IPS-NIHi7 (cell line): ENCODE data around the gene DEFB129.
"Not testable (repeated sequence)": the region's sequence is repeated elsewhere in the genome, so short reads cannot be mapped to it uniquely, and the experiment has no call there.

ENCODE experiments used
- DNase-seq: peaks from one replicate; pipeline ENCODE4 v3.0.0; 2012; ENCODE audit warnings: mixed read lengths; ENCODE audit errors: extremely low spot score

The DEFB129 gene

DNA sequence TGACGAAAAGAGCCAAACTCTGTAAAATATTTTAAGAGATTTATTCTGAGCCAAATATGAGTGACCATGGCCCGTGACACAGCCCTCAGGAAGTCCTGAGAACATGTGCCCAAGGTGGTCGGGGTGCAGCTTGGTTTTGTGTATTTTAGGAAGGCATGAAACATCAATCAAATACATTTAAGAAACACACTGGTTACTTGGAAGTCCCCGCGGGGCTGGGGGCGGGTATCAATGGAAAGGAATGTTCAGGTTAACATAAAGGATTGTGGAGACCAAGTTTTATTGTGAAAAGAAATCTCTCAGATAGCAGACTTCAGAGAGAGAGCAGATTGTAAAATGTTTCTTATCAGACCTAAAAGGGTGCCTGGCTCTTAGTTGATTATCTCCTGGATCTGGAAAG lies 26.4 kb downstream of the DEFB129 start:
- not testable (repeated sequence) for DNase-seq

DNA sequence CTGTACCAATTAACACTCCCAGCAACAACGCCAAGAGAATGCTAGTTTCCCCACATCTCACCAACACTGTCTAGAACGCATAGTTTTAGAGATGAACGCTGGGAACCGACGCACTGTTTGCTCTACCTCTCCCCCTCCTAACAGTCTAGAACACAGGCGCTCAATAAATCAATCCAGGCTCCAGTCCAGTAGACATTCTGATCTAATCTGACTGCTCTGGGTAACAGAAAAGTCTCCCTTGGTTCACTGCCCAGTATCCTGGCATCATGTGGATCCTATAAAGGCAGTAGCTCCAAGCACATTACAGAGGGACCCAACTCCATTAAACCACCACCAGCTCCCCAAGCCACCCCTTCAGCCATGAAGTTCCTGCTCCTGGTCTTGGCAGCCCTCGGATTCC lies 30.4 kb downstream of the DEFB129 start, which contains the start of gene DEFB132:
Gene DEFB132, plus strand, starts transcription at position 306 of the 400 bp plus-strand sequence. Its CDS starts 55 bp downstream, at position 361.
- DNase-seq, result no peak

DNA sequence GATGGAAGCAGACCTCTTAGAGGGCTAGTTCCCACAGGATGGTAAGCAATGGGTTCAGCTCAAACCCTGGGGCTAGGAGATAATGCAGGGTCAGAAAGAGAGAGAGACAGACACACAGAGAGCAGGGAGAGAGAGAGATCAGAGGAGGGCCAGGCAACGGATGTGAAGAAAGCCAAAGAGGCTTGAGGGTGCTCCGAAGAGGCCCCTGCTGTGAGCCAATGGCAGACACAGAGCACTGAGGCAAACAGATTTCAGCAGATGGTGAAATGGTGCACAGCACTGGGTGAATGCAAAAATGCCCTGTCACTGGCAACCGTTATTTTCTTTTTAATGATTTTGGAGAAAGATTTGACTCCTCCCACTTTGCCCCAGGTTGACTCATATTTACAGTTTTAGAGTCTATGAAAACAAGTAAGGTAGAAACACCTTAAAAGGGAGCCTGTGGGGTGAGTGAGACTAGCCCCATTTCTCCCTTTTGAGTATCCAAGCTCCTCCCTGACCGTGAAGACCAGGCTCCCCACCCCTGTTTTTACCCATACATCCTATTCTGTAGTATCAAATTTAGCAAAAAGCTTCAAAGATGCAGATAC lies 31.3 kb downstream of the DEFB129 start:
- no peak for DNase-seq

DNA sequence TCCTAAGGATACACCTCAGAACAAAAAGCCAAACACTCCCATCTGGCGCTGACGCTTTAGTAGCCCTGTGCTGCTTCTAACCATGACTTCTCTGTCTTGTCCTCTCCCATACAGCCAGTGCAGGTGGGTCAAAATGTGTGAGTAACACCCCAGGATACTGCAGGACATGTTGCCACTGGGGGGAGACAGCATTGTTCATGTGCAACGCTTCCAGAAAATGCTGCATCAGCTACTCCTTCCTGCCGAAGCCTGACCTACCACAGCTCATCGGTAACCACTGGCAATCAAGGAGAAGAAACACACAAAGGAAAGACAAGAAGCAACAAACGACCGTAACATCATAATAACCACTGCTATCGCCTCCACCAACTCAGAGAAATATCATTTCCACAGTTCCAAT lies 31.9 kb downstream of the DEFB129 start:
- peak; percentile 29 for DNase-seq

DNA sequence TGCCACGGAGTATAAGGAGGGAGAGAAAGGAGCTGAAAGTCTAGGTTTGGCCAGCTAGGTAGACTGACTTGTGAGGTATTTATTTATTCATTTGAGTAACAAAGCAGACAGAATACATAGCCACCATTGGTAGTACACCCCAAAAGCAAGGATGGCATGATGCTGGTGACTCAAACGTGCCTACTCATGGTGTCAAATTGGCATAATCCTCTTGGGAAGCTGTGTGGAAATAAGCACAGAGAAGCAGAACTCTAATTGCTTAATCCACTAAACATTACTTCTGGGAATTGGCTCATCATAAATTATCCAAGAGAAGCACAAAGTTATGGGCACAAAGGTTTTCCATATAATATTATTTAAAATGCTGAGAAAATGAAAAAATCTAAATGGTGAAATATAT lies 32.9 kb downstream of the DEFB129 start:
- DNase-seq, result no peak

- no peak for DNase-seq
Observed at GRCh38 chr20:263701-264100, 36.6 kb downstream of the DEFB129 start.

GRCh38 chr20:266596-267562 lies 39.8 kb downstream of the DEFB129 start:
- DNase-seq, result peak; percentile 96

DNA sequence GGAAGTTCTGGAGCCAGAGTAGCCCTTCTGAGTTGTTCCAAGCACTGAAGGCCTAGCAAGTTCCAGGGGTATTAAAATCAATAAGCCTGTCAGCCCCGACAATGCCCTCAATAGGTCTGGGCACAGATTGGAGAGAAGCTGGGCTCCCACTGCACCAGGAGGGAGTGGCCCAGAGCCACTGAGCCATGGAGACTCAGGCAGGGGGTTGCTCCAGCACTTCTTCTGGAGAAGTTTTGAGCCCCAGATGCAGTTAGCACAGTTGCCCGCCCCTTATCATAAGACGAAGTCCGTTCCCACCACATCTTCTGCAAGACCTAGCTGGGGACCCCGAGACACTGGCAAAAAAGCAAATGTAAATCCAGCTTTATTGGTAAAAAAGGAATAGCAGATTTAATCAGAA lies 43.5 kb downstream of the DEFB129 start:
- DNase-seq, result no peak

- no peak for DNase-seq
Observed at GRCh38 chr20:271069-271468, 44.0 kb downstream of the DEFB129 start.

GRCh38 chr20:271528-271927 lies 44.5 kb downstream of the DEFB129 start:
- DNase-seq, result no peak

DNA sequence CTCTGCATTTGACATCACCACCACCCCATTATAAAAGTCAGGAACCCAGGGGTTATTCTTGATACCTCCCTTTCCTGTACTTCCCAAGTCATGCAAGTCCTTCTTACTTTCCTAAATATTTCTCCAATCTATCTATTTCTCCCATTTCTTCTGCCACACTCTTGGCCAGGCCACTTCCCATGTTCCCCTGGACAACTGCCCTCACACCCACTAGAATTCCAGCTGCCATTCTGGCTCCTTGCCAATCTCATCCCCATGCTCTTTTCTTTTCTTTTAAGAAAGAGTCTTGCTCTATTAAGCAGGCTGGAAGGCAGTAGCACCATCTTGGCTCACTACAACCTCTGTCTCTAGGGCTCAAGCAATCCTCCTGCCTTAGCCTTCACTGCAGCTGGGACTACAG lies 45.7 kb downstream of the DEFB129 start:
- no peak for DNase-seq

DNA sequence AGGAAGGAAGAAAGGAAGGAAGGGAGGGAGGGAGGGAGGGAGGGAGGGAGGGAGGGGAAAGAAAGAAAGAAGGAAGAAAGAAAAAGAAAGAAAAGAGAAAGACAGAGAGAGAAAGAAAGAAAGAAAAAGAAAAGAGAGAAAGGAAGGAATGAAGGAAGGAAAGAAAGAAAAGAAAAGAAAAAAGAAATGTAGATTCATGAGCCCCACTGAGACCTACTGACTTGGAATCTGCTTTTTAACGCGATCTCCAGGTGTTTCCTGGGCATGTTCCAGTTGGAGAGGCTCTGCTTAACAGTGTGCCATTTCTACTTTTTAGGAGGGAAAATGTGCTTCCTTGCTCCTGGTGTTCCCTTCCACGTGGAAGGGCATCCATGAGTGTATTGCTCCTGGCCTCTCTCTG lies 46.8 kb downstream of the DEFB129 start:
- DNase-seq, result no peak

DNA sequence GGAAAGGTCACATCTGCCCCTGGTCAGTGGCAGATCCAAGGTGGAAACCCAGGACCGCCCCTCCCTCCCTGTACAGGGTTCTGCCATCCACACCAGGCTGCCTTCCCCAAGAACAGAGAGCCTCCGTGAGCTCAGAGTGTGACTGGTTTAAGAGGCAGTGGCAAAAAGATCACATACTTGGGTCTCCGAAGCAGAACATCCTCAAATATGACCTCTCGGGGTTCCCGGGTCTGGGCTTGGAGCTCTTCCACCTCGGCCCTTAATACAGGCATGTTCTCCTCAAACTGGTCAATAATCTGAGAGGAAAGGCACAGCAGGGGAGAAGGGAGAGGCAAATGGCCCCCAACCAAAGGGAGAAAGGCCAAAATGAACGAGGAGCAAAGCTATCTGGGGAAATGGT lies 48.7 kb downstream of the DEFB129 start:
- DNase-seq, result no peak

GRCh38 chr20:276620-277495 lies 49.8 kb downstream of the DEFB129 start:
- no peak for DNase-seq

GRCh38 chr20:277496-277781 lies 50.4 kb downstream of the DEFB129 start:
- no peak for DNase-seq

DNA sequence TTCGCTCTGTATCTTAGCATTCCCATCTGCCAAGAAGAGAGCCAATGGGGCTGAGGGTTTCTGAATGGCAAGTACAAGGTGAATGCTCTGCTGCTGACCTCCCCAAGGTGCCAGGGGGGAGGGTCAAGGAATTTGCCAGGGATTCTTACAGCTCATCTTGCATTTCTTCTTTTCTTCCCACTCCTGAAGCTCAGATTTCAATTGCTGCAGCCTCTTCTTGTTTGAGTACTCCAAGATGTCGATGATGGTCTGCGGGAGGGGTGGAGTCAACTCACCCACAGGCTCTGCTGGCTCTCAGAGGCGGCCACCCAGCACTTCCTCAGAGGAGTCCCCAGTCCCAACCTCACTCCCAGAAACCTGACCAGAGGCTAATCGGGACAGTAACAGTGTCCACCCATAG lies 51.1 kb downstream of the DEFB129 start:
- DNase-seq, result no peak

DNA sequence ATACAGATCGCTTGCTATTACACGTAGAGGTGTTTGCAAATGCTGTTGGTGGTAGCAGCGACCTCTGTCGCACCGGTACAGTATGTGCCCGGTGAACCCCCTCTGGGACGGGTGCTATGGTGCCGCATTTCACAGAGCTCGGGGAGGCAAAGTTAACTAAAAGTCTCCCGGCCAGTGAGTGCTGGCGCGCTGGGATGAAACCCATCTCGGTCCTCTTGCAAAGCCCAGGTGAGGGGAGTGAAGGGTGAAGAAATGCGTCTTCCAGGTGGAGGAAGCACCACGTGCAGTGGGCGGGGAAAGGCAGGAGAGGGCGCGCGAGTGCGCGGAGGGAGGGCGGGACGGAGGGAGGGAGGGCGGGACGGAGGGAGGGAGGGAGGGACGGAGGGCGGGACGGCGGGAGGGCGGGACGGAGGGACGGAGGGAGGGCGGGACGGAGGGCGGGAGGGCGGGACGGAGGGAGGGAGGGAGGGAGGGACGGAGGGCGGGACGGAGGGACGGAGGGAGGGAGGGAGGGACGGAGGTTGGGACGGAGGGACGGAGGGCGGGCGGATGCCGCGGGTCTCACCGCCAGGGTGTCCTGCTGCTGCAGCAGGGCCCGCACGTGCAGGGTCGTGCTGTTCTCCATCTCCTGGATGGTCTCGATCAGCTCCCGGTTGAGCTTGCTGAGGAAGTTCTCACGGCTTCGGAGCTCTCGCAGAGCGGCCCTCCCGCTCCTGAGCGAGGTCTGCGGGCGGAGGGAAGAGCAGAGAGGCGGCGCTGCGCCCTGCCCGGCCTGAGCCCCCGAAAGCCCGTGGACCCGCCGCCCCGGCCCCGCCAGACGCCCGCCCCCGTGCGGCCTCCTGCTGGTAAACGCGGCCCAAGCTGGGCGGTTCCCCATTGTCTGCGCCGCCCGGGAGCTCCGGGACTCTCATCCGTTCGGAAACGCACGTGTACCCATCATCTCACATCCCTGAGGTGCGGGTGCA lies 51.8 kb downstream of the DEFB129 start:
- DNase-seq, result peak; percentile 42
